Measurements from ENCODE around the gene GLDN. TPM values are rescaled to one million over a fixed set of nuclear protein-coding genes. Genes with fewer than 3 reads are reported as not detected.
"Not testable (repeated sequence)": the region's sequence is repeated elsewhere in the genome, so short reads cannot be mapped to it uniquely, and the experiment has no call there.

GLDN gene
- total RNA-seq, 4 donors from 2014 or later = 0.77 to 11.8 (median 3.7) TPM

DNA sequence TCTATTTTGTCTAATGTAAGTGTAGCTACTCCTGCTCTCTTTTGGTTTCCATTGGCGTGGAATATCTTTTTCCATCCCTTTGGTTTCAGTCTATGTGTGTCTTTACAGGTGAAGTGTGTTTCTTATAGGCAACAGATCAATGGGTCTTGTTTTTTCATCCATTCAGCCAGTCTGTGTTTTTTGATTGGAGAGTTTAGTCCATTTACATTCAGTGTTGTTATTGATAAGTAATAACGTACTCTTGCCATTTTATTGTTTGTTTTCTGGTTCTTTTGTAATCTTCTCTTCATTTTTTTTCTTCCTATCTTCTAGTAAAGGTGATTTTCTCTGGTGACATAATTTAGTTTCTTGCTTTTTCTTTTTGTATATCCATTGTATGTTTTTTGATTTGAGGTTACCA is 97.1 kb downstream of the GLDN start:
- DNase-seq = no peak
- H3K4me1 ChIP-seq = no peaks in the 10 kb centered on the region
- intact Hi-C loops (cut with DNase I; ENCODE audit: low total_unique reads) = no loop called here
- TF ChIP-seq POLR2A (IDR thresholded peaks at IDR 0.05) (no peak), CTCF (IDR thresholded peaks at IDR 0.05) (no peak)
- H3K27me3 ChIP-seq = no peaks in the 10 kb centered on the region
- H3K36me3 ChIP-seq = no peaks in the 10 kb centered on the region
- H3K4me3 ChIP-seq = no peak overlapping the region
- no peaks in the 10 kb centered on the region for H3K9me3 ChIP-seq
- no peak overlapping the region for H3K27ac ChIP-seq

DNA sequence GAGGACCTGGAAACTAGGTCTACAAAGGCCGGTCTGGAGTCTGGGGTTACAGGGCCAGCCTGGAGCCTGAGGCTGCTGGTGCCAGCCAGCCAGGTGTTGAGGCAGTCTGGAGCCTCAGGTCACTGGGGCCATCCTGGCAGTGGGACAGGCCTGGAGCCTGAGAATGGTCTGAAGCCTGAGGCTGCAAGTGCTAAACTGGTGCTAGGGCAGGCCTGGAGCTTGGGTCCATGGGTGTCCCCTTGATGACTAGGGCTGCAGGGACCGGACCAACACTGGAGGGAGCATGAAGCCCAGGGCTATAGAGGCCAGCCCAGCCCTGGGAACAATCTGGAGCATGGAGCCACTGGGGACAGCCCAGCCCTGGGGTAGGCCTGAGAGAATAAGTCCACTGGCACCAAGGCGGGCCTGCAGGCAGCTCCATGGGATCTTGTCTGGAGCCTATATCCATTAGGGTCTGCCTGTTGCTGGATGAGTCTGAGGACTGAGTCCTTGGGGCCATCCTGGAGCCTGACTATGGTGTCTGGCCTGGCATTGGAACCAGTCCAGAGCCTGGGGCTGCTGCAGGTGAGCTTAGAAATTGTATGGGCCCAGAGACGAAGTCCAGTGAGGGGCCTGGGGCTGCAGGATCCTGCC is 101.9 kb downstream of the GLDN start:
- TF ChIP-seq POLR2A (IDR thresholded peaks at IDR 0.05) = no peak
- TF ChIP-seq CTCF (IDR thresholded peaks at IDR 0.05) = no peak
- H3K27me3 ChIP-seq = no peaks in the 10 kb centered on the region
- no peaks in the 10 kb centered on the region for H3K9me3 ChIP-seq
- no peaks in the 10 kb centered on the region for H3K4me1 ChIP-seq
- H3K4me3 ChIP-seq = no peak overlapping the region
- H3K27ac ChIP-seq = no peak overlapping the region
- no peak for DNase-seq
- intact Hi-C loops (cut with DNase I; ENCODE audit: low total_unique reads) = no loop called here
- H3K36me3 ChIP-seq = no peaks in the 10 kb centered on the region

DNA sequence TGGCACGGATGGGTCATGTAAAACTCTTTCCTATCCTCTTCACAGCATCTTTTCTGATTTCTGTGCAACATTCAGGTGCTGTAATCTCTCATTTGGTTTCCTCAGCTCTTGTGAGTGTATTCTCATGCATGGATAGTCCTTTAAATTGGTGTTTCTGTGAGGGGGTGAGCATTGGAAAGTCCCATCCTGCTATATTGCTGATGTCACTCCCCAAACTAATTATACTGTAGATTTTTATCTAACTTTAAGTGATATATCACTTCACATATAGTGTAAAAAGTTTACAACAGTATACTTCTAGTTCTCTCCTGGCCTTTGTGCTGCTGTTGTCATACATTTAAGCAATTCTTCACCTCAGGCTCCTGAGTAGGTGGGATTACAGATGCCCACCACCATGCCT is 102.7 kb downstream of the GLDN start:
- Histone ChIP-seq H3K9me3 (no peaks in the 10 kb centered on the region), H3K4me1 (no peaks in the 10 kb centered on the region), H3K36me3 (no peaks in the 10 kb centered on the region), H3K27me3 (no peaks in the 10 kb centered on the region), H3K4me3 (no peak overlapping the region), H3K27ac (no peak overlapping the region)
- intact Hi-C loops (cut with DNase I; ENCODE audit: low total_unique reads) = no loop called here
- DNase-seq = no peak
- TF ChIP-seq POLR2A (IDR thresholded peaks at IDR 0.05) (no peak), CTCF (IDR thresholded peaks at IDR 0.05) (no peak)

DNA sequence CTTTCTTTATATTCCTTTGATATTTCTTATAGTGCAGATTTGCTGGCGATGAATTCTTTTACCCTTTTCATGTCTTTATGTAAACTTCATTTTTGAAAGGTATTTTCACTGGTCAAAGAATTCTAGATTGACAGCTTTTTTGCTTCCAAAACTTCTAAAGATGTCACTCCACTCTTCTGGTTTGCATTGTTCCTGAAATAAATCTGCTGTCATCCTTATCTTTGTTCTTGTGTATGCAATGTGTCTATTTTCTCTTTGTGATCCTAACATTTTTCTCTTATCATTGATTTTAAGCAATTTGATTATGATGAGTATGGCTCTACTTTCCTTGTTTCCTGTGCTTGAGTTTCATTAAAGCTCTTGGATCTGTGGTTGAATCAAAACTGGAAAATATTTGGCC is 103.4 kb downstream of the GLDN start:
- Histone ChIP-seq H3K4me1 (no peaks in the 10 kb centered on the region), H3K27me3 (no peaks in the 10 kb centered on the region), H3K4me3 (no peak overlapping the region), H3K9me3 (no peaks in the 10 kb centered on the region), H3K36me3 (no peaks in the 10 kb centered on the region), H3K27ac (no peak overlapping the region)
- TF ChIP-seq POLR2A (IDR thresholded peaks at IDR 0.05) (no peak), CTCF (IDR thresholded peaks at IDR 0.05) (no peak)
- intact Hi-C loops (cut with DNase I; ENCODE audit: low total_unique reads) = no loop called here
- DNase-seq = no peak

GRCh38 chr15:51446029-51446744 is 104.7 kb downstream of the GLDN start:
- intact Hi-C loops (cut with DNase I; ENCODE audit: low total_unique reads); DNase-seq; H3K9me3 ChIP-seq; H3K36me3 ChIP-seq; H3K27me3 ChIP-seq; H3K4me3 ChIP-seq; H3K27ac ChIP-seq; H3K4me1 ChIP-seq: not testable (repeated sequence)
